HCT116 (cell line): ENCODE data around the gene LIMA1. TPM values are rescaled to one million over a fixed set of nuclear protein-coding genes. Genes with fewer than 3 reads are reported as not detected.

Experiments
- ATAC-seq: fragments of 200-7000 bp; cut with Tn5 transposase; 2 replicates; pipeline ENCODE4 v1.9.1; 2020; ENCODE audit warnings: mild to moderate bottlenecking, moderate library complexity
- BruUV-seq: library from RNA; stranded (reverse); fragments of 400-500 nt; replicated peaks from 2 replicates; lab custom pipeline; 2021; lab: Mats Ljungman, UMichigan
- CTCF ChIA-PET: fragments of 300-600 bp; sonication (Branson Sonifier 250); formaldehyde crosslinking; loops from one replicate; lab custom pipeline; 2021; ENCODE audit warnings: antibody characterized with exemption; lab: Charles Lee
- POLR2A ChIA-PET: fragments of 300-600, 350-600 bp; sonication (Branson Sonifier 250); formaldehyde crosslinking; loops from one replicate; lab custom pipeline; 2021; ENCODE audit warnings: antibody characterized with exemption; lab: Charles Lee
- RAD21 ChIA-PET, 2 experiments: fragments of 300-600 bp; sonication (Branson Sonifier 250); formaldehyde crosslinking; loops; one replicate each; lab custom pipeline; 2023; ENCODE audit warnings: low total read pairs in 2 of 2; ENCODE audit not compliant: uncharacterized antibody in 2 of 2, unreplicated experiment in 2 of 2, low non-redundant PET in 1 of 2; lab: Charles Lee
- DNase-seq: peaks from one replicate; pipeline ENCODE4 v3.0.0-alpha.2; 2010; ENCODE audit warnings: low read depth, low spot score
- H2AFZ ChIP-seq: fragments of 200-600 bp; shearing (Covaris generic), sonication (generic); 2 replicates; pipeline ENCODE4 v1.6.1; 2017; ENCODE audit warnings: low read depth, mixed run types, mixed read lengths, antibody characterized with exemption, low read length; ENCODE audit not compliant: poor library complexity, severe bottlenecking
- H3K27ac ChIP-seq: 2 replicates; pipeline ENCODE4 v1.5.1; 2012; ENCODE audit warnings: low read depth, low read length
- H3K27me3 ChIP-seq: fragments of 200-600 bp; sonication (generic); 2 replicates; pipeline ENCODE4 v1.6.1; 2016; ENCODE audit warnings: mixed run types, low read length, mixed read lengths; ENCODE audit not compliant: insufficient read depth
- H3K36me3 ChIP-seq, 2 experiments: fragments of 200-500 bp in 1 of 2; fragments of 200-600 bp in 1 of 2; sonication (Bioruptor generic) in 1 of 2; sonication (generic) in 1 of 2; 2 replicates each; pipeline versions ENCODE4 v1.5.1 to v1.6.1; 2014 to 2016; ENCODE audit warnings: low read length in 2 of 2, inconsistent platforms in 1 of 2, mixed read lengths in 1 of 2, mixed run types in 1 of 2; ENCODE audit not compliant: insufficient read depth in 2 of 2, control insufficient read depth in 1 of 2
- H3K4me1 ChIP-seq, 2 experiments: fragments of 200-600 bp in 1 of 2; sonication (generic) in 1 of 2; 2 replicates each; pipeline versions ENCODE4 v1.5.1 to v1.6.1; 2012 to 2017; ENCODE audit warnings: low read length in 2 of 2, inconsistent platforms in 1 of 2, mild to moderate bottlenecking in 1 of 2, mixed read lengths in 1 of 2, mixed run types in 1 of 2, moderate library complexity in 1 of 2; ENCODE audit not compliant: insufficient read depth in 2 of 2, control insufficient read depth in 1 of 2
- H3K4me2 ChIP-seq: fragments of 200-600 bp; sonication (generic); 2 replicates; pipeline ENCODE4 v1.6.1; 2017; ENCODE audit warnings: mixed run types, low read length, mixed read lengths
- H3K4me3 ChIP-seq, 2 experiments: fragments of 200-600 bp in 1 of 2; sonication (generic) in 1 of 2; replicated peaks in 1 of 2; 2 replicates each; pipeline ENCODE4 v1.5.1; 2011 to 2016; ENCODE audit warnings: low read length in 2 of 2, control low read depth in 1 of 2, low read depth in 1 of 2, mild to moderate bottlenecking in 1 of 2, mixed read lengths in 1 of 2, mixed run types in 1 of 2
- H3K79me2 ChIP-seq: fragments of 200-600 bp; sonication (generic); 2 replicates; pipeline ENCODE4 v1.6.1; 2017; ENCODE audit warnings: mild to moderate bottlenecking, mixed run types, low read length, moderate library complexity, mixed read lengths; ENCODE audit not compliant: insufficient read depth
- H3K9ac ChIP-seq: fragments of 200-600 bp; sonication (generic); 2 replicates; pipeline ENCODE4 v1.6.1; 2016; ENCODE audit warnings: low read length, mixed read lengths
- H3K9me2 ChIP-seq: fragments of 200-600 bp; sonication (generic), shearing (Covaris generic); 2 replicates; pipeline ENCODE4 v1.6.1; 2017; ENCODE audit warnings: mixed run types, mild to moderate bottlenecking, moderate library complexity; ENCODE audit not compliant: insufficient read depth
- H3K9me3 ChIP-seq, 2 experiments: fragments of 200-500 bp in 1 of 2; fragments of 200-600 bp in 1 of 2; sonication (Bioruptor generic) in 1 of 2; sonication (generic) in 1 of 2; 2 replicates each; pipeline ENCODE4 v1.6.1; 2014 to 2017; ENCODE audit warnings: low read length in 2 of 2, mixed read lengths in 2 of 2, inconsistent platforms in 1 of 2, low read depth in 1 of 2, mild to moderate bottlenecking in 1 of 2, mixed run types in 1 of 2, moderate library complexity in 1 of 2; ENCODE audit not compliant: control insufficient read depth in 1 of 2, insufficient read depth in 1 of 2
- H4K20me1 ChIP-seq: fragments of 200-600 bp; sonication (generic), shearing (Covaris generic); 2 replicates; pipeline ENCODE4 v1.6.1; 2017; ENCODE audit warnings: mixed run types, mild to moderate bottlenecking, moderate library complexity; ENCODE audit not compliant: insufficient read depth
- ELF1 ChIP-seq: IDR thresholded peaks from 2 replicates; pipeline ENCODE4 v1.6.1; 2012; ENCODE audit warnings: low read depth, borderline replicate concordance
- EZH2phosphoT487 ChIP-seq: fragments of 200-600 bp; IDR thresholded peaks from 2 replicates; pipeline ENCODE4 v1.6.1; 2018; ENCODE audit warnings: antibody characterized with exemption, borderline replicate concordance
- FOSL1 ChIP-seq: IDR thresholded peaks from 2 replicates; pipeline ENCODE4 v1.6.1; 2012; ENCODE audit warnings: low read depth
- JUND ChIP-seq: IDR thresholded peaks from 2 replicates; pipeline ENCODE4 v1.6.1; 2012
- POLR2A ChIP-seq: IDR thresholded peaks from 2 replicates; pipeline ENCODE4 v1.7.0; 2011; ENCODE audit warnings: borderline replicate concordance; ENCODE audit not compliant: insufficient read depth, insufficient read length; ENCODE audit errors: extremely low read depth
- POLR2AphosphoS5 ChIP-seq: IDR thresholded peaks from 2 replicates; pipeline ENCODE4 v1.6.1; 2011; ENCODE audit warnings: mild to moderate bottlenecking, low read depth, low read length, moderate library complexity
- SIN3A ChIP-seq: IDR thresholded peaks from 2 replicates; pipeline ENCODE4 v1.6.1; 2012; ENCODE audit warnings: low read depth
- SP1 ChIP-seq: IDR thresholded peaks from 2 replicates; pipeline ENCODE4 v1.6.1; 2012; ENCODE audit warnings: low read depth
- ZFX ChIP-seq: fragments of 450-650 bp; IDR thresholded peaks from 2 replicates; pipeline ENCODE4 v1.6.1; 2017
- ZNF274 ChIP-seq: fragments of 200-500 bp; sonication (Bioruptor generic); IDR thresholded peaks from 2 replicates; pipeline ENCODE4 v1.6.1; 2014; ENCODE audit warnings: mild to moderate bottlenecking, low read depth, low read length, inconsistent platforms
- intact Hi-C: fragments of 100-400 bp; cut with micrococcal nuclease; formaldehyde crosslinking; loops from 2 replicates; pipeline ENCODE4 v1.10.0; 2022
- total RNA-seq: library from RNA; stranded (reverse); gene quantifications from one replicate; pipeline ENCODE4 v1.2.1, GENCODE V29; 2021; ENCODE audit not compliant: unreplicated experiment
- TF ChIP-seq, protein P1 (sequence below), 3 experiments: fragments of 200-600 bp in 1 of 3; sonication (generic) in 1 of 3; IDR thresholded peaks in 2 of 3; conservative IDR thresholded peaks in 1 of 3; 2 replicates each; pipeline ENCODE4 v1.5.1; 2012 to 2017; ENCODE audit warnings: low read depth in 2 of 3, low read length in 2 of 3, antibody characterized with exemption in 1 of 3, borderline replicate concordance in 1 of 3, control low read depth in 1 of 3, mild to moderate bottlenecking in 1 of 3, mixed read lengths in 1 of 3, mixed run types in 1 of 3, moderate library complexity in 1 of 3; ENCODE audit not compliant: insufficient read depth in 1 of 3

The LIMA1 gene
- total RNA-seq, 1 experiment from 2014 or later, result 79.6 TPM

DNA sequence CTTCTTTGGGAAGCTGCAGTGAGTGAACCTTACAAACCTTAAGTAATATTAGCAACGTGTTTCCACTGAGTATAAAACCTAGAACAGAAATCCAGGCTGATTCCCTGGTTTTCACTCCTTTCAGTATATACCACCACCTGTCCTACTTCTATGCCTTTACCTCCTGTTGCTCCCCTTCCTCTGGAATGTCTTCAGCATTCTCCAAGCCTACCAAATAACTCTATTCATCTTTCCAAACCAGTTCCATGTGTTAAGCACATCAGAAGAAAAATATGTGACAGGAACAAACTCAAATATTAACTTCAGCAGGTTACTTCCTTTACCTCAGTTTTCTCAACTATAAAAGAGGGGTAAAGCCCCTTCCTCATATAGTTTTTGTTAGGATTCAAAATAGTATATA, 39.8 kb downstream of the LIMA1 start:
- H4K20me1 ChIP-seq, result no peaks in the 10 kb centered on the region
- no peak for DNase-seq
- no peaks in the 10 kb centered on the region for H3K36me3 ChIP-seq
- RAD21 ChIA-PET, result no interaction called here
- no peak for ATAC-seq
- no peak for TF ChIP-seq SP1
- no peak for TF ChIP-seq POLR2A
- TF ChIP-seq EZH2phosphoT487, result no peak
- TF ChIP-seq, protein P1, sequence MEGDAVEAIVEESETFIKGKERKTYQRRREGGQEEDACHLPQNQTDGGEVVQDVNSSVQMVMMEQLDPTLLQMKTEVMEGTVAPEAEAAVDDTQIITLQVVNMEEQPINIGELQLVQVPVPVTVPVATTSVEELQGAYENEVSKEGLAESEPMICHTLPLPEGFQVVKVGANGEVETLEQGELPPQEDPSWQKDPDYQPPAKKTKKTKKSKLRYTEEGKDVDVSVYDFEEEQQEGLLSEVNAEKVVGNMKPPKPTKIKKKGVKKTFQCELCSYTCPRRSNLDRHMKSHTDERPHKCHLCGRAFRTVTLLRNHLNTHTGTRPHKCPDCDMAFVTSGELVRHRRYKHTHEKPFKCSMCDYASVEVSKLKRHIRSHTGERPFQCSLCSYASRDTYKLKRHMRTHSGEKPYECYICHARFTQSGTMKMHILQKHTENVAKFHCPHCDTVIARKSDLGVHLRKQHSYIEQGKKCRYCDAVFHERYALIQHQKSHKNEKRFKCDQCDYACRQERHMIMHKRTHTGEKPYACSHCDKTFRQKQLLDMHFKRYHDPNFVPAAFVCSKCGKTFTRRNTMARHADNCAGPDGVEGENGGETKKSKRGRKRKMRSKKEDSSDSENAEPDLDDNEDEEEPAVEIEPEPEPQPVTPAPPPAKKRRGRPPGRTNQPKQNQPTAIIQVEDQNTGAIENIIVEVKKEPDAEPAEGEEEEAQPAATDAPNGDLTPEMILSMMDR (IDR thresholded peaks at IDR 0.05 in 2 of 3, conservative IDR thresholded peaks at IDR 0.05 in 1 of 3; ENCODE audit: borderline replicate concordance in 1 of 3, insufficient read depth in 1 of 3, low read depth in 2 of 3, low read length in 2 of 3), result no peak
- TF ChIP-seq JUND, result no peak
- TF ChIP-seq, all 23 proteins: peak for 0
- Histone ChIP-seq H3K4me2 (peak overlapping the region; percentile 44), H2AFZ (no peak overlapping the region), H3K79me2 (no peaks in the 10 kb centered on the region), H3K4me3 (no peak overlapping the region), H3K27me3 (no peaks in the 10 kb centered on the region), H3K9me2 (no peaks in the 10 kb centered on the region), H3K9me3 (no peaks in the 10 kb centered on the region), H3K9ac (peak overlapping the region; percentile 7; the same call in 1 of the 2 replicates), H3K4me1 (peaks cover 58 to 78% of the 10 kb centered on the region in 2 experiments), H3K27ac (no peak overlapping the region; the same call in 1 of the 2 replicates)
- ChIA-PET CTCF (no interaction called here), POLR2A (interaction anchor here (1.5 kb wide), 1 partner anchor 11 kb away, joined by 5 read pairs; no protein-coding TSS in a partner anchor)
- intact Hi-C loops, result no loop called here
- no TSS peak for BruUV-seq

DNA sequence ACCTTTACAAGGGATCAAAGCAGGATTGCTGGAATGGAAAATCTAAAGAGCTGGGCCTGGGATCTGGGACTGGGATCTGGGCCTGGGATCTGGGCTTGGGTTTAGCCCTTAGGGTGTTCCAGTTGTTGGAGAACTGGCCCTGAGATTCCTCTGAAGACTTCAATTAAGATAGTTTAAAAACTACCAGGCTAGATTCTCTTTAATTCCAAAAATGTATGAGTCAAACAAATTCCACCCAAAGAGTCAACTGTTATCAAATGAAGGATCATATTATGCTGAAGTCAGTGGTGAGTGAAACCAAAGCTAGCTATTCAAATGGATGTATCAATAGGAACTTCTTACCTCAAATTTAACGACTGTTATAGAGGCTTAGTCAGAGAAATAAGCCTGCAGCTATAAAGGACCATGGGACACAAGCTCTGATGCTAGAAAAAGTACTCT, 40.5 kb downstream of the LIMA1 start:
- CTCF ChIA-PET, result interaction anchor here (0.8 kb wide), 1 partner anchor 19 kb away, joined by 3 read pairs; no protein-coding TSS in a partner anchor
- Histone ChIP-seq H3K9me2 (no peaks in the 10 kb centered on the region), H3K36me3 (no peaks in the 10 kb centered on the region), H2AFZ (no peak overlapping the region), H3K9me3 (no peaks in the 10 kb centered on the region), H3K9ac (peak overlapping the region; percentile 7; the same call in 1 of the 2 replicates), H4K20me1 (no peaks in the 10 kb centered on the region), H3K27me3 (no peaks in the 10 kb centered on the region), H3K27ac (peak overlapping the region; percentile 34; the same call in 1 of the 2 replicates), H3K79me2 (no peaks in the 10 kb centered on the region), H3K4me3 (no peak overlapping the region), H3K4me1 (peaks cover 51 to 70% of the 10 kb centered on the region in 2 experiments), H3K4me2 (peak overlapping the region; percentile 44)
- TF ChIP-seq ZFX (no peak), ELF1 (no peak), ZNF274 (no peak), FOSL1 (no peak), POLR2AphosphoS5 (no peak), SIN3A (no peak), JUND (no peak)
- DNase-seq (no peak), ATAC-seq (no peak)
- RAD21 ChIA-PET, result no interaction called here
- BruUV-seq, result no TSS peak
- intact Hi-C loops, result no loop called here
- POLR2A ChIA-PET, result interaction anchor here (0.8 to 1.5 kb wide), 3 partner anchors 12 to 21 kb away, joined by 3 to 5 read pairs (median 3); no protein-coding TSS in a partner anchor
